NCI-H345 treated with DMSO at 0.1 percent for 48 hours (cell line): ENCODE results near the gene FBXL17.

ENCODE experiments used
- DNase-seq: peaks from one replicate; lab custom pipeline; 2025; ENCODE audit not compliant: unreplicated experiment; lab: John Stamatoyannopoulos, UW

Gene FBXL17

DNA sequence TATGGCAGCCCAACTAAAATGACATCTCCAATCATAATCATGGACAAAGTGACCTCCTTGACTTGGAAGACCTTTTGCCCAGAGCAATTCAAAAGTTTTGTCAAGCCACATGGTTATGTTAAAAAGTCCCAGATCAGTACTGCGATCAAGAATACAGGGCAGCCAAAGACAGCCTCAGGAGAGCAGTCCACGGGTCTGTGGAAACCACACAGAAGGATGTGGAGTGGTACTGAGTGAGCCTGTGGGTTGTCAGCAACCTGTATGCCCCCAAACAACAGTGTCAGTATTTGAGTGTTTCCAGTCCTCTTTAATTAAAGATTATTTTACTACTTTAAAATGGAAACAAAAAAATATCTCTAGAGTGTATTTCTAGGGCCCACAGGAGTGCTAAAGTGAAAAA is 365.8 kb downstream of the FBXL17 start:
- DNase-seq = no peak

GRCh38 chr5:108006791-108007190 is 375.1 kb downstream of the FBXL17 start:
- no peak for DNase-seq

- DNase-seq = no peak
These were observed 378.7 kb downstream of the FBXL17 start for GRCh38 chr5:108003178-108003577.

- no peak for DNase-seq
These were observed 380.7 kb downstream of the FBXL17 start for GRCh38 chr5:108001222-108001621.

- no peak for DNase-seq
These were observed 384.4 kb downstream of the FBXL17 start for GRCh38 chr5:107997338-107997980.

- no peak for DNase-seq
These were observed 388.6 kb downstream of the FBXL17 start for GRCh38 chr5:107993341-107993740.

- DNase-seq = no peak
These were observed 390.8 kb downstream of the FBXL17 start for GRCh38 chr5:107990881-107991810.

DNA sequence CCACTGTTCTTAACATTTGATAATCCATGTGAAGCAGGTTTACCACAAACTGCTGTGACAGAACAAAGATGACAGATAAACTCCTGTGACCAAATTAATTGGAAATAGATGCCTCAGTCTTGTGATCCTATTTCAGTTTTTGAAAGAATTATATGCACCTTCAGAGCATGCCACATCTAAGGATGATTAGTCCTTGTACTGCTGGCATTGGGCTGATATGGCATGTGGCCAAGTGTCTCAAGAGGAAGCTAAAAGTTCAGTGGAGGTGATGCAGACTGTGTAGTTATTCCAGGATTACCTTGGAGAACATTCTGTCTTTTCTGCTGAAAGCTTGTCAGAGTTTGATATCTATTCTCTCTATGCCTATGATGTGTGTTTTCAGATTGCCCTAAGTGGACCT is 396.8 kb downstream of the FBXL17 start:
- DNase-seq = no peak

GRCh38 chr5:107982703-107983425 is 399.0 kb downstream of the FBXL17 start:
- DNase-seq = no peak

DNA sequence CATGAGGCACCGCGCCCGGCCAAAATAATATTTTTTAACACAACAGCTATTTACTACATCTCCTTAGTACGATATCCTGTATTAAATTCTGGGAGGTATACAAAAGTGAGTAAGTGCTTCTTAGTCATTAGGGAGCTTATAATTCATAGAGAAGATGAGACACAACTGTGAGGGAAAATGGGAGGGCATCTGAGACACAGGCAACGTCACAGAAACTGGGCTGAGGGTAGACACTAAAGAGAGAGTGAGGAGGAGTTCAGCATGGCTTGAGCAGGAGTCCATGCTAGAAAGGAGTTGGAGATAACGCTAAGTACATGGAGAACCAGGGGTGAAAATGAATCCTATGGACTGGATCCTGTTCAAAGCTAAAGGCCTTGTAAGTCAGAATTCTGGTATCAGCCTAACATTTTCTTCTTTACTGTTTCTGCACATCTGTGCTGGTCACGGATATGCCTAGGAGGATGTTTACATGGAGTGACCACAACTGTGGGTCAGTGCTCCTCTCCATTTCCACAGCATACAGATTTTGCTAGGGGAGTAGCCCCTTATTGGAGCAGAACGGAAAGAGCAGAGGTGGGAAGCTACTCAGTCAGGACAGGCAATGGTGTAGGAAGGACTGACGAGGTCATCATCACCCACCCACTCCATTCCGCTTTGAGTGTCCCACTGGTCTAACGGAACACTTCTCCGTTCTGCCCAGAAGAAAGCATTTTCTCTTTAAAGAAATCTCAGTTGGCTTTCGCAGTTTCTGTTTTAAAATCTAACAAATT is 400.8 kb downstream of the FBXL17 start:
- no peak for DNase-seq

- DNase-seq = no peak
These were observed 402.0 kb downstream of the FBXL17 start for GRCh38 chr5:107979900-107980299.

- DNase-seq = no peak
These were observed 402.6 kb downstream of the FBXL17 start for GRCh38 chr5:107979291-107979690.

DNA sequence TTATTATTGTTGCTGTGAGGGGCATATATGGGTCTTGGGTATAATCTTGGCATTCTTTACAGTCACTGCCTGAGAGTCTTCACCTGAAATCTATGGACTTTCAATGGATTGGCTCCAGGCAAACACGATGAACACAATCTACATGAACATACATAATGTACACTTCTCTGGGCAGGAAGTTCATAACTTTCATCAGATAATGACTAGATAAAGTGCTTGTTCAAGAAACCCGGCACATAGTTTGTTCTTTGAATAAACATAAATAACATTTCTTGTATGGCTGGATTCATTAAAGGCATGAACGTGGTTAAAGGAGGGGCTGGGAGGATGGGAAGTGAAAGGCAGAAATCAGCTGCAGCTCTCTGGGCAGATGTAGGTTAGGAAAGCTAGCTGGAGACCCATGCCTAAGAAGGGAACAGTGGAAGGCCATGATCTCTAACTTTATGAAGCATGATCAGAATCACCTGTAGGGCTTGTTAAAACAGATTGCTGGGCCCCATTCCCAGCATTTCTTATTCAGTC is 404.3 kb downstream of the FBXL17 start:
- no peak for DNase-seq

- no peak for DNase-seq
These were observed 406.3 kb downstream of the FBXL17 start for GRCh38 chr5:107975568-107975967.

DNA sequence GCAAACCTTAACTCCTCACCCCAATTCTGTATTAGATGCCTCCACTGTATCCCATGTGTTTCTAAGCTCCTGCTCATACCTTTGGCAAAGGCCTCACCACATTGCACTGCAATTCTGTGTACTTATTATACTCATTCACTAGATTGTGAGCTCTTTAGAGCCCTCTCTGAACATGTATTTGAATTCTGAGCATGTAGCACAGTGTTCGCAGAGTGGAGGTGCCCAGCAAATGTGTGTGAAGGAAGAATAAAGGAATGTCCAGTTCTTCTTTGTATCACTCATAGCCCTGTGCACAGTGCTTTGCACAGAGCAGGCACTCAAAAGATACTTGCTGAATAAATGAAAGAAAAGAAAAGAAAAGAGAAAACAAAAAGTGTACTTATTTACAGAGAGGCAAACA is 410.1 kb downstream of the FBXL17 start:
- no peak for DNase-seq

DNA sequence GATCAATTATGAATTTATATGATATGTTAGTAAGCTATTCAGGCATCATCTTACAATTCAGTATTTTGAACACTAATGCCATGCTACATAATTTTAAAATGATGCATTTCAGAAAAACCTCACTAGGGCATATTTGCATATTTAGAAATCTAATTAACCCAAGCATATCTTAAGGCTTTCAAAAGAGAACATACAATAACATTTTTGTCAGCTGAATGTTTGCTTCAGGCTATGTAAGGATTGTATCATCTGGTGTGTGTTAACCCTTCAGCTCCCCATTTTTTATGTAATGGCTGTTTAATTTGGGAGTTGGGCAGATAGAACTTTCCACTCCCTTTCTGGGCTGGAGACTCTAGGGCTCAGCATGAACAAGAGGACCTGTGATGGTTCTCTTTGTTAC is 412.1 kb downstream of the FBXL17 start:
- DNase-seq = no peak

DNA sequence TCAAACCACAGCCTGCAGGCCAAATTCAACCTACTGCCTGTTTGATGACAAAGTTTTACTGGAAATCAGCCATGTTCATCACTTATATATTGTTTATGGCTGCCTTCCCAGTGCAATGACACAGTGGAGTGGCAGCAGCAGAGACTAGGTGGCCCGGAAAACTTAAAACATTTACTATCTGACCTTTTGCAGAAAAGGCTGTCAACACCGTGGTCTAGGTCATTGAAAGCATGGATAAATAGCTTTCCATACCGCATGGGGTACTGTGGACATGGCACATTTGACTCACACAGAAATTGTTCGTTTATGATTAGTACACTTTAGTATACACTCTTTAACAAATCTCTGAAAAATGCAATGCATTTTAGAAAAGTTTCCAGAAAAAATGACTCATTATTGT is 412.9 kb downstream of the FBXL17 start:
- DNase-seq = no peak

GRCh38 chr5:107968406-107968843 is 413.5 kb downstream of the FBXL17 start:
- DNase-seq = no peak

DNA sequence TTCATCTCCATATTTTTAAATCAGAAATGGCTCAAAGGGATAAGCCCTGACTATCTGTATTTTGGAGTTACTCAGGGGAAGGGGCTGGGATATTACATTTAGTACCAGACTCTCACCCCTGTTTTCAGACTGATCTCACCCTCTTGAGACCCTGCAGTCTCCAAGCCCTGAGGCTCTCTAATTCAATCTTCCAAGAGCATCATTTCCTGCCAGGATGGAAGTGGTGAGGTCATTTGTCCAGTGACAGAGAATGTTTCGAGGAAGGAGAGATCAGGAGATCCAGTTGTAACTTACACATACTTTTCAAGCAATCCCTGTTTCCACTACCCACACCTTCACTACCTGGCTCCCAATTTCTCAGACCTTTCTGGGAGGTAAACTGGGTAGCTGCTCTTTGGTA is 415.7 kb downstream of the FBXL17 start:
- no peak for DNase-seq

DNA sequence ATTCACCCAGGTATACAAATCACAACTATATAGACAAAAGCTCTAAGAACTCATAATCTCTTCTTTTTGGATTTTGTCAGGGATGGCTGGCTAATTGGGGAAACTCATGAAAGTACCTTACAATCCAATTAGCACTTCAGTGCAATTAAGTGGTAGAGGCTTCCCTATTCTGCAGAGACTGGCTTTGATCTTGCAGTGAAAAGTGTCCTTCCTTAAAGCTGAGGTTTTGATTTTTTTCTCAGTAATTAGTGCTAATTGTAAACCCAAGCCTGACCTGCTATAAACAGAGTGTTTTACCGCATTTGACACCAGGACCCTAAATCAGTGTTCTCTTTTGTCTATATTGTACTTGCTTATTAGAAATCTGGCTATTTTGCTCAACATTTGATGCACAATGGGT is 417.2 kb downstream of the FBXL17 start:
- no peak for DNase-seq
